Fibroblast of skin of left biceps (primary cell): ENCODE results near the gene PLPPR1.
"Not testable (repeated sequence)": the region's sequence is repeated elsewhere in the genome, so short reads cannot be mapped to it uniquely, and the experiment has no call there.

Experiments used
- DNase-seq, 2 experiments: peaks; one replicate each; pipeline ENCODE4 v3.0.0-alpha.2; 2013; ENCODE audit warnings: low read depth in 2 of 2

Gene PLPPR1

DNA sequence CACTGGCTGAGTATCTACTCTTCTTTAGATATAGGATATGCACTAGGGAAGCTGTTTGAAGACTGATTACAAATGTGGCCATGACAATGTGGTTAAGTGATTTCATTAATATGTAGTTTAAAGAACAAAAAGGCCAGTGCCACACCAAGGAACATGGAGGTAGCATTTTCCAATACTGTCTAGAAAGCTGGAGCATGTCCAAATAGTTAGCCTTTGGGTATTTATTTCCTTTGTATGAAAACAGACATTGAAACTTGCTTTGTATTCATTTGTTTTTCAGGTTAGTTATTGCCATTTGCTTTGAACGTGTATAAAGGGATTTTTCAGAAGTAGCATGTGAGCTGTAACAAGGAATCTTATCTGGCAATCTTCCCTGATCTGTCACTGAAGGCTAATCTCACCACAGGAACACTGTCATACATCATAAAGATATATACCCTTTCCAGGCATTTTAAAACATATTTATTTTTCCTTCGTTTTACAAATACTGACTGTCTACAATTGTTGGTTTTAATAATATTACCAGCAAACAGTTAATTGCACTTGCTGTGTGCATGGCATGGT, 93.4 kb downstream of the PLPPR1 start:
- DNase-seq: no peak

DNA sequence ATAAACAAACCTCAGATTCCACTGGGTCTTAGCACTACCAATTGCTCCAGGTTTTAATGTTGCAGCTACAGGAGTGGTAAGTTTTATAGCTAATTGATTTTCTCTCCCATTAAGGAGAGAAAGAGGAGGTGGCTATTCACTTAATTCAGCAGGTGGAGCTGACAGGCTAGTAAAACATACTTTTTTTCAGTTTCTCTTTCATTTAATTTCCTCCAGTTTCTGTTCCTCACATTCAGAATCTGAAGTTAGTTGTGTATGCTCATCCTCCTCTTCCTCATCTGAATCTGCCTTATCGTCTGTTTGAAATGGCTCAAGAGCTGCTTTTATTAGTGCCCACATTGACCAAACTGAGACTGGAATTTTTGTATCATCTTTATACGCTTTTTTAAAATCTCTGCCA, 98.0 kb downstream of the PLPPR1 start:
- DNase-seq: no peak

DNA sequence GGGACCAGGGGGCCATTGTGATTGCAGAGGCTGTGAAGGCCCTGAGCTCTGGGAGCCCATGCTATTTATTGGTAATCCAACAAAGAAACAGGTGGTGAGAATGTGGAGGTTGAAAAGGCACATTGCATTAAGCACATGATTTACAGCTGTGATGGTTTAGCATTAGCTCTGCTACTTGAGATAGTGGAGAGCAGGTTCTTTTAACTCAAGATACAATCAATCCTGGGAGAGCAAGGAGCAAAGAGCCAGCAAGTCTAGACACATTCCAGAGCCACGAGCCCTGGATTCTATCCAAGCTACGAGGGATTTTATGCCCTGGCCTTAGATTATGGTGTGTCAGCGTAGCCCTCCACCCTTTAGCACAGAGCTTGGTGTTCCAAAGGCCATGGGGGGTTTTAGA, 98.8 kb downstream of the PLPPR1 start:
- DNase-seq: not testable (repeated sequence)

DNA sequence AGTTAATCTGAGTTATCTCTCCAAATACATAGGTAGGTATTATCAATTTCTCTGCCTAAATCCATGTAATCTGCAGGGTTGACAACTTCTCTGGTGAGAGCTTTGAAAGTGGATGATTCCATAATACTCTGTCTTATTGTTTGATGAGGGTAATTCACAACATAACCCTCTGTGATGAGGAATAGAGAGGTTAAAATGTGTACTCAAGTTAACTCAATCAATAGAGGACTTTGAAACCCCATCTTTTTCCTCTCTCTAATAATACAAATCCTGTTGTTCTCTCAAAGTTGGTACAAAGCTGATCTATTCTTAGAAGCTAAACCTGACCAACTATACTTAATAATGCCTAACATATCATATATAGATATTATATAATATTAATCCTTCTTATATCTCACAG, 100.1 kb downstream of the PLPPR1 start:
- no peak for DNase-seq

DNA sequence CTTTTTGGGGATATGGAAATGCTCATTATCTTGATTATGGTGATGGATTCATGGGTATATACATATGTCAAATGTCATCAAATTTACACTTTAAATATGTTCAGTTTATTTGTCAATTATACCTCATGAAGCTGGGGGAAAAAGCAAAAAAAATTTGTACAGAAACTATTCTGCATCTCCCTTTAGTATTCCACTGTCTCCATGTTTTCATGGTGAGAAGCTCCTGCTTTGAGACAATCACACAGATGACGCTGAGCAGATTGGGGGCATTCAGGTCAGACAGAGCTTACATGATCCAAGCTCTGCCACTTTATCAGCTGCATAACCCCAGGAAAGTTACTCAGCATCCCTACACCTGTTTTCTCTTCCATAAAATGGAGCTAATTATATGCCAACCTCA, 101.5 kb downstream of the PLPPR1 start:
- DNase-seq: no peak

DNA sequence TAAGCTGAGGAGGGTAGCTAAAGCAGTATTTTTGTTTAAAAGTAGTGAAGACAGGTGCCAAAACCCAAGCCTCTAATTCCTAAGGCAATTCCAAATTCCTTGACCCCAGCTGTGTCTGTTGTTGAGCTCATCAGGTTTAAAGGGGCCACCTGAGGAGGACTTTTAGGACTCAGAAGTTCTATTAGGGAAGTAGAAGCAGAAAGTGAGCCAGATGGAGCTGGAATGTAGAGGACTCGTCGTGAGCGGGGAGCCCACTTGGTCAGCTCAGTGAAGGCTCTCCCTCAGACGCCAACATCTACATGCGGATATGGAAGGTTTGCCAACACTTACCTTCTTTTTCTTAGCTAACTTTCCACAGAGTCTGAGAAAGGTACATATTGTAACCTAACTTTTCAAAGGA, 102.8 kb downstream of the PLPPR1 start:
- no peak for DNase-seq

DNA sequence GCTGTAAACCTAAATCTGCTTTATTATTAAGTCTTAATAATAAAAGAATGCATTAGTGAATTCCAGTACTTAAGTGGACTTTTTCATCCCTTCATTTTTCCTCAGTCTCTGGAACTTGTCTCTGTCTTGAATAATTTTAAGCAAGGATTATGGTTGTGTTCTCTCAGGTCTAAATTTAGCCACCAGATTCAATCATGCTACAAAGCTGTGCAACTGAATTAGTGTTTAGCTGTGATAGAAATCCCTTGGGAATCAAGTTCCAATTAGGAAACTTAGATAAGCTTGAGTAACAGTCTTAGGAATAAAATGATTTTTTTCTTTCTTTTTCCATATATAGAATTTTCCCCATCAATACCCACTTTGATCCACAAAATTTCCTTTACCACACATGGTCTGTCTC, 104.3 kb downstream of the PLPPR1 start:
- no peak for DNase-seq

DNA sequence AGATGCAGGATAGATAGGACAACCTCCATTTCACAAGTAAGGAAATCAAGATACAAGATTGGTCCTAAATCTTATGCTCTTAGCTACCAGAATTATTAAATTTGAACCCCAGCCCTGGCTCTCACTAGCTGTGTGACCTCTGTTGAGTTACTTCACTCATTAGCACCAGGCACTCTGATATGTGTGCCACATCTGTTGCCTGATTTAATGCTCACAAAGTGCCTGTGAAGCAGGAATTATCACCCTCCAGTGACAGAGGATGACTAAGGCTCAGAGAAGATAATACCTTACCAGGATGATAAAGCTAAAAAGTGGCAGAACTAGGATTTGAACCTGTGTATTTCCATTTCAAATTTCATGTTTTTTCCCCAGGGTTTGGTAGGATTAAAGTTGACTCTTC, 110.0 kb downstream of the PLPPR1 start:
- no peak for DNase-seq

DNA sequence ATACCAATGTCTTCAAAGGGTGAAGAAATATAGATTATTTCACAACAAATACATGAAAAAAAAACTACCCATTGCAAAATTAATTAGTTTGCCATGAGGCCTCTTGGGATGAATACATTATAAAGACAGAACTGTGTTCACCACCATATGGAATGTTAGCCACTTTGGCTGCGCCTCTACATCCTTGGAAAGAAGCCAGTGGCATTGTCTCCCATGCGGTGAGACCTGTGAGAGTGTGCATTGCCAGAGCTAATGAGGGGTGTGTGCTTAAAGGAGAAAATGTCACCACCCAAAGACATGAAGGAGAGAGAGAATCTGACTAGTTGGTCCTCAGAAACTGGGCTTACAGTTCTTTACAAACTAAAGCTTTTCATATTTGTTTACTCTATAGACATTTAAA, 110.6 kb downstream of the PLPPR1 start:
- DNase-seq: no peak

DNA sequence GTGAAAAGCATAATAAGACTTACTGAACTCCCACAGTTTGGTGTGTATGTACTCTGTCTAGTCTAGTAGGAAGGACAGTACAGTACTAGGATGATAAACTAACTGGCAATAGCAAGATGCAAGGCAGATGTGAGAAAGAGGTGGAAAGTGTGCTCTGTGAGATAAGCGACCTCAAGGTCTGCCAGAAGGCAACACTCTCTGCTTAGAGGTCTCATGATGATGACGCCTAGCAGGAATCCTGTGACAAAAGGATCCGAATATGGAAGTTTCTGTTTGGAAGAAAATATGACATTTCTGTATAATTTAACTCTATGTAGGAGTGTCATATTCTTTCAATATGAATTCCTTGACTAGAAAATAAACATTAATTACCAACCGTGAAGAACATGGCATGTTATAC, 112.2 kb downstream of the PLPPR1 start:
- no peak for DNase-seq

DNA sequence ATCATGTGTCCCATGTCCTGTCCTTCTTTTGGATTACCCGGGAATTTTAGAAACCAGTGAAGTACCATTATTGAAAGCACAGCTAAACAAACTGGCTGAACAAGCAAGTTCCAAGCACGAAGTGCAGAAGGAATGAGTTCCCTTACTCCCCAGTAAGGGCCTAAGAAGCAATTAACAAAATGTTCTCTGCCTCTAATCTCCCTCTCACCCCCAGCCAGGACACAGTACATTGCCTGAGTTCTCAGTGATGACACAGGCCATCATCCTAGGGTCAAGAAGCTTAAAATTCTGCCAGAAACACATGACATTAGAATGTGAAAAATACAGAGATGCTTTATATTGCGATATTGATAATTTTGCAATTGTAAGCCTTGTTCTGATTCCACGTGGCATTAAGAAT, 118.0 kb downstream of the PLPPR1 start:
- no peak for DNase-seq

DNA sequence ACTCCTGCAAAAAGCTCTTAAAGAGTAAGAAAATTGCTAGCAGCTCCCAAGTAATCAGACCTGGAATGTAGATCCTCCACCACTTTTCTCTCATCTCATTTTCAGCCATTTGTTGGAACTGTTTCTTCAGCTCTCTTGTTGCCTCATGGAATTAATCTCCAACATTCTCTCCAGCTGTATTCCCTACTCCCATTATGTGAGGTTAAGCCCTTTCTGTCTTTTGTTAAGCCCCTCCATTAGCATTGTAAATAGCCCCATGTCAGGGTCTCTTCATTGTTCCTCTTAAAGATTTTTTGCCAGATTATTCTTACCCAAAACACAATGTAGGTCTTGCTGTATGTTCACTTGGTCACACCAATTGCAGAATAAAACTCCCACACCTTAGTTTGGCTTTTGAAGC, 119.8 kb downstream of the PLPPR1 start:
- no peak for DNase-seq

DNA sequence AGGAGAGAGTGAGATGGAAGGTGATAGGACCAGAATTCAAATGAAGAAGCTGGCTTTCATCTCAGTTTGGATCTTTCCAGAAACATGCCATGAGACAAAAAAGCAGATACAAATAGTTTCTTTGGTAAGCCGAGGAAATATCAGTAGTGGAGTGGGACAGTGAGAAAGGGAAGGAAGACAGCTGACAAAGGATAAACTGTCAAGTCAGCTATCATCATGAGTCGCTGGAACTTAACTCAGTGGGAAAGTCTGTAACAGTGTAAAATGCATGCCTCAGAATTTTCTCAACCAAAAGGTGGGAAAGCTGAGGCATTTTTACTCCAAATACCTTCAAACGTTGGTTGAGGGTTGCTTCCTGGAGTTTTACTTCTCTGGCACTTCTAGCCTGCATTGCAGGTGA, 129.8 kb downstream of the PLPPR1 start:
- no peak for DNase-seq

DNA sequence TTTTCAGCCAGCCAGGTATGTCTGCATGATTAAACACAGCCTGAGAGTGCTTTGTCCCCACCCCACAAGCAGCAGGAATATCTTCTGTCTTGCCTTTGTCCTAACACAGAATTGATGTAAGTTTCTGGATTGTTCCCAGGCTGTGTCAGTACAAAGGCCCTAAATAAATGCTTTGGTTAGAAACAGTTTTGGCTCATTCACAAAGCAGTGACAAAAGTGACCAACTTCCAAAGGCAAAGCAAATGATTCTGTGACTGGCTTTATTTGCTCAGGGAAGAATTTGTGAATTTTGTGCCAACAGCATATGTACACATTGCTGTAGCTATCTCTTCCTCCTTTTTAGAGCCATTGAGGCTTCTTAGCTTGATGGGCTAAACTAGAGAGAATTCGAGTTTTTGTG, 133.7 kb downstream of the PLPPR1 start:
- no peak for DNase-seq

DNA sequence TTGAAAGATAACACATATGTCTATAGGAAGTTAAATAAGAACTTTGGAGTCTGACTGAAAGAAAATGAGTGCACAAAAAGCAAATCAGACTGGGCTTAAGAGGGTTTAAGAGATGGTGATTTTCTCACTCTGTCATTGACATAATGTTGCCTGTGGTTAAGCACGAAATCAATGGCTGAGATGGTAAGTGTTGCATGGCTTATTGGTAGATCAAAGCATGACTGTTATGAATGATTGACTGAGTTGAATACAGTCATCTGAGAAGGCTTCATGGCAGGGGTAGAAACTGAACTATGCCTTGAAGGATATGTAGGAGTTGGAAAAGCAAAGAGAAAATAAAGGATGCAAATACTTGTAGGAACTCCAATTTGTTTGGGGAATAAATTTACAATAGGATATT, 136.6 kb downstream of the PLPPR1 start:
- no peak for DNase-seq

DNA sequence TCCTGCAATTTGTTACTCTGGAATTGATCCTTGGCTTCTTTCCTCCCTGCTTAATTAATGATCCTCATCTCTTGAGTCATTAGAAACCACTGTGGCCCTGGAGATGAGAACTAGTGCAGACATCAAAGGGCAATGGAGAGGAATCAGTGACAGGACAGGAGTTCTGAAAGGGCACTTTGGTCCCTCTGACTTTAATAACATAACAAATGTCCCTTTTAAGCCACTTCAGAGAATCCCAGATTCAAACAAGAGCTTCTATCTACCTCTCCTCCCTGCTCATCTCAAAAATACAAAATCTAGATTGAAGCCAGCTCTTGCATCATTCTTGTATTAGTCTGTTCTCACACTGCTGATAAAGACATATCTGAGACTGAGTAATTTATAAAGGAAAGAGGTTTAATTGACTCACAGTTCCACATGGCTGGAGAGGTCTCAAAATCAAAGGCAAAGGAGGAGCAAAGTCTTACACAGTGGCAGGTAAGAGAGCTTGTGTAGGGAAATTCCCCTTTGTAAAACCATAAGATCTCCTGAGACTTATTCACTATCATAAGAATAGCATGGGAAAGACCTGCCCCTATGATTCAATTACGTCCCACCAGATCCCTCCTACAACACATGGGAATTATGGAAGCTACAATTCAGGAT, 139.1 kb downstream of the PLPPR1 start:
- DNase-seq: no peak

DNA sequence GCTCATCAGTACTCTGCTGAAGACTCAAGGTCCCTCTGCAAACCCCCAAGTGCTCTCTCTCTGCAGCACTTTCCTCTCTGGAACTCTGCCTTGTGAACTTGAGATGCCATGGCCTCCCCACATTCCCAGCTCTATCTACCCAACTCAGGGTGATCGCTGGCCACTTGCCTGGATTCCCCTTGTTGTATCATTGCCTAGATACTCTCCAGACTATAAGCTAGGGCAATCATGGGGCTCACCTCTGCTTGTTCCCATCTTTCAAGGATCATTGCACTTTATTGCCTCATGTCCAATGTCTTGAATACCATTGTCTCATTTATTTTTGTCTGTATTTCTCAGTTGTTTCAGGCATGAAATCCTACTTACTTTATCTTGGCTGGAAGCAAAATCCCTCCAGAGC, 144.1 kb downstream of the PLPPR1 start:
- no peak for DNase-seq

DNA sequence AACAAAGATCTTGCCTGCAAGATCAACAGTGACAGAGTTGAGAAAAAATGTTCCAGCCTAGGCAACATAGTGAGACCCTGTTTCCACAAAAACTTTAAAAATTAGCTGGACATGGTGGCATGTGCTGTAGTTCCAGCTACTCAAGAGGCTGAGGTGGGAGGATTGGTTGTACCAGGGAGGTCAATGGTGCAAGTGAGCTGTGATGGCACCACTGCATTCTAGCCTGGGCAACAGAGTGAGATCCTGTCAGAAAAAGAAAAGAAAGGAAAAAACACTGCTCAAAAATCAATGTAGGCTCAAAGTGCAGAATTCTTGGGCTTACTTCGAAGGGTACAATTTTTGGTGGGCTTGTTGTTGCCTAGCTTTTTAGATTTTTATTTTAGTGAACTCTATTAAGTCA, 145.4 kb downstream of the PLPPR1 start:
- DNase-seq: no peak

DNA sequence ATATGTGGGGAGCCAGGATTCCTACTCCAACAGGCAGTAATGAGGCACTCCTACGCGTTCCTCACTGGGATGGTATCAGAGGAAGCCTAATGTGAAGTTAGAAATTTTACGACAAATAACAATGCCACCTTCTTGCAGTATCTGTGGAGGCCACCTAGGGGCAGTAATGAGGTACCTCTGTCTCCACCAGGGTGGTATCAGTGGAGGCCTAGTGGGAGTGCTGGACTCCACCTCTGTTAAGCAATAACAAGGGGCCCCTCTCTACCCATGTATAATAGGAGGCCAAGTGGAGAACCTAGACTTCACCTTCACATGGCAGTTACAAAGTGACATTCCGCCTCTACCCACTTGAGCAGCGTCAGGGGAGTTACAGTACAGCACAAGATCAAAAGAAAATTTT, 147.9 kb downstream of the PLPPR1 start:
- no peak for DNase-seq

DNA sequence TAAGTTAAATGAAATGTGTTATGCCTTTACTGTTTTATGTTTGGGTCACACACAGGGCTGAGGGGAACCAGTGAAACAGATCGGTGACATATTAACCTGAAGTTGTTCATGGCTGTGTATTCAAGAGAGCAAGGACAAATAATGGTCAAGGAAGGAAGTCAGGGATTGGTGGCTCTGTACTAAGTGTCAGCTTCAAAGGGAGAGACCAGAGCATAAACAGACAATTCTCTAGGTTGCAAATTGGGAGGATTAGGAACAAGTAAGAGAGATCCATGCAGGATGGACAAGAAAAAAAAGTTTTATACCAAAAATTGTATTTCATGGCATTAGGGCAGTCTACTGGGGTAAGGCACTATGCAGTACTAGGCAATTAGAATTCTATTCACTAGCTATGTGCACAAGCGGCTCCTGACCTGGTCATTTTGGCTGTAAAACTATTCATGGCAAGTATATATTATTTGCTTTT, 156.3 kb downstream of the PLPPR1 start:
- no peak for DNase-seq

DNA sequence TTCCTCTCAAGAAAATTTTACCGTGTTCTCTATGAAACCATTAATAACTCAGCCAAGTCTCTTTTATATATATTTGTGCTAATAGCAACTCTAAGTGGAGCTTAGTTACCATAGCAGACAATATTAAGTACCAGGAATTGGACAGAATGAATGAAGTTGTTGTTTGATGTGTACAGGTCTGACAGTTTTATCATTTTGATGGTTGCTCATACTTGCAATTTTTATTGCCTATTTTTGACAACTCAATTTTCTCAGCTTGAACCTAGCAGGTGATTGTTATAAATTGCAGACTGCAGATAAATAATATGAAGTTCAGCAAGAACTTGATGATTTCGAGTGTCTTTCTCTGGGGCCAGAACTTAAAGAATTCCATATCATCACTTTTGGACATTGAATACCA, 163.2 kb downstream of the PLPPR1 start:
- DNase-seq: no peak

DNA sequence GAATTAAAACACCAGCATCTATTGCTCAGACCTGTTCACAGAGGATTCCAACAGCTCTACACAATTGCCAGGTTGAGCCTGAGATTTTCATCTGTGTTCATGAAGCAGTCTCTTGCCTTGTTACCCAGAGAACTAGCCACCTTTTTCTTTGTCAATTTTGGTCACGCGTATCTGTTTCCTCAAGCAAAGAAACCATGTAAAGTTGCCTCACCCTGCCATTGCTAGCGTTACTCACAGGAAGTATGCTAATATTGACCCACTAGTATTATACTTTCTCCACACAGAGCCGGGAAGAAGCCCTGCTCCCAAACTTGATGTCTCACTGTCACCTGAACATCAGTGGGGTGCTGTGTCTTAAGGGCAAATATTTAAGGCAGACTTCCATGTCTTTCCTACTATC, 168.5 kb downstream of the PLPPR1 start:
- DNase-seq: no peak

DNA sequence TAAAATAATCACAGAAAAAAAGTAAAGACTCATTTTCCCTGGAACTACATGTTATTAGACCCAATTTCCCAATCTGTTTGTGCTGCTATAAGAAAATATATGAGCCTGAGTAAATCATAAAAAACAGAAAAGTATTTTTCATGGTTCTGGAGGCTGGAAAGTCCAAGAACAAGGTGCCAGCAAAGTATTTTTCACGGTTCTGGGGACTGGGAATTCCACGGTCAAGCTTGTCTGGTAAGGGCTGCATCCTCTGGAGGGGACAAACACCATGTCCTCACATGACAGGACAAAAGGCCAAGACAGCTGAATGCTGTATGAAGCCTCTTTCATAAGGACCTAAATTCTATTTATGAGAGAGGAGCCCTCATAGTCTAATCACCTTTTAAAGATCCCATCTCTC, 172.3 kb downstream of the PLPPR1 start:
- no peak for DNase-seq

DNA sequence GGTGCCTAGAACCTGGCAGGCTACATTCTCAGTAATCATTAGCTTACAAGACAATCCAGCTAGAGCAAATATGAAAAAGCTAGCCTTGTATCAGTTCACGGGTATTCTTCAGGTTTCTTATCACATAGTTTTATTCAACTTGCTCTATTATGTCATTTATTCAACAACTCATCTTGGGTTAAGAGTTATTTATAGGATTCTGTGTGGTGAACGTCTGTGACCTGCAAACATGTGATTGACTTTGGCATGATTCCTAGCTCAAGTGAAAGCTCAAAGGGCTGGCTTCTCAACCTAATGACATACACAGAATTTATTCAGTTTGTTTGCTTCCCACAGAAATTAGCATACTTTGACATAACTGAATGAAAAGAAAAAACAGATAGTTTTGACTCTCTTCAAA, 173.1 kb downstream of the PLPPR1 start:
- no peak for DNase-seq
